Hepatocyte (in vitro differentiated cells): ENCODE results near the gene CASR.

Experiments used
- CTCF ChIP-seq: fragments of 200-600 bp; sonication (generic); IDR thresholded peaks from 2 replicates; pipeline ENCODE4 v1.5.1; 2016; ENCODE audit warnings: antibody characterized with exemption, mild to moderate bottlenecking; ENCODE audit not compliant: poor library complexity
- EZH2 ChIP-seq: fragments of 200-600 bp; sonication (generic); IDR thresholded peaks from 2 replicates; pipeline ENCODE4 v1.6.1; 2016; ENCODE audit warnings: antibody characterized with exemption, mild to moderate bottlenecking, borderline replicate concordance

- TF ChIP-seq CTCF, result no peak
- no peak for TF ChIP-seq EZH2
These were observed 51.7 kb downstream of the CASR start for GRCh38 chr3:122235147-122235546.
